Naive B cell (primary cell): ENCODE data around the gene RUFY1. TPM values are rescaled to one million over a fixed set of nuclear protein-coding genes. Genes with fewer than 3 reads are reported as not detected.
"Not testable (repeated sequence)": the region's sequence is repeated elsewhere in the genome, so short reads cannot be mapped to it uniquely, and the experiment has no call there.

ENCODE experiments used
- ATAC-seq, 2 donors: fragments of 150-1000 bp; cut with Tn5 transposase; 2 replicates each; pipeline ENCODE4 v1.10.0; 2021; ENCODE audit warnings: low read depth in 2 of 2, mild to moderate bottlenecking in 2 of 2, moderate library complexity in 2 of 2
- DNase-seq: peaks from one replicate; pipeline ENCODE4 v3.0.0; 2022
- H3K27ac Mint-ChIP-seq, 6 donors: one replicate each; pipeline ENCODE4 v1.8.0; 2020 to 2022; ENCODE audit warnings: mild to moderate bottlenecking in 6 of 6, mixed read lengths in 6 of 6, moderate library complexity in 5 of 6, inconsistent platforms in 2 of 6
- H3K27me3 Mint-ChIP-seq, 3 donors: one replicate each; pipeline ENCODE4 v1.8.0; 2021 to 2022; ENCODE audit warnings: mixed read lengths in 3 of 3, mild to moderate bottlenecking in 1 of 3
- H3K36me3 Mint-ChIP-seq, 2 donors: one replicate each; pipeline ENCODE4 v1.8.0; 2020 to 2022; ENCODE audit warnings: mixed read lengths in 2 of 2, inconsistent platforms in 1 of 2, mild to moderate bottlenecking in 1 of 2
- H3K4me1 Mint-ChIP-seq, 3 donors: one replicate each; pipeline ENCODE4 v1.8.0; 2020 to 2022; ENCODE audit warnings: mixed read lengths in 3 of 3, inconsistent platforms in 1 of 3, mild to moderate bottlenecking in 1 of 3, moderate library complexity in 1 of 3
- H3K4me3 Mint-ChIP-seq, 8 donors: one replicate each; pipeline ENCODE4 v1.8.0; 2020 to 2022; ENCODE audit warnings: mild to moderate bottlenecking in 8 of 8, mixed read lengths in 8 of 8, moderate library complexity in 8 of 8, inconsistent platforms in 2 of 8
- H3K9me3 Mint-ChIP-seq, 7 donors: one replicate each; pipeline ENCODE4 v1.8.0; 2020 to 2022; ENCODE audit warnings: mixed read lengths in 7 of 7, mild to moderate bottlenecking in 5 of 7, inconsistent platforms in 2 of 7, moderate library complexity in 1 of 7
- polyA plus RNA-seq, 6 donors: library from polyadenylated mRNA; unstranded; fragments of 300-500 nt; fragmentation: Illumina TruSeq; gene quantifications; one replicate each; pipeline ENCODE4 v1.2.3, GENCODE V29; 2021; ENCODE audit warnings: low read depth in 6 of 6

The RUFY1 gene
- polyA plus RNA-seq, 6 donors from 2014 or later: 12.9 to 63.5 (median 42.2) TPM

DNA sequence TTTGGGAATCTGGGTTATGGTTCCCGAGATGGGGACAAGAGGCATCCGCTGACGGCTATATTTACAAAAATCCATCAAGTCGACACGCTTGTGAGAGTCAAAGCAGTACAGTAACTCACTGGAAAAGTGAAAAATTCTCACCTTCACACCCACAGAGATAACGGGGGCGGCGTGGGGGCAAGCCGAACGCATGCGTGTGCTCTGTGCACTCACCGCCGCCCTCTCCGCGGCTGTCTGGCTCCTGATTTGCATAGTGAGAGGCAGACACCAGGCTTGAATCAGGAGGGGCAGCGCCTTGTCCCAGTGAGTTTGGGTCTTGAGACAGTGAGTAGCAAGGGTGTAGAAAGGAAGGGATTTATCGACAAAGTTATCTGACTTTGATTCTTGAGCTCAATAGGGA lies 32.0 kb upstream of the RUFY1 start:
- H3K36me3 Mint-ChIP-seq, H3K9me3 Mint-ChIP-seq, H3K27me3 Mint-ChIP-seq, DNase-seq, H3K4me3 Mint-ChIP-seq, H3K4me1 Mint-ChIP-seq: not testable (repeated sequence)
- peak; percentile 40 to 64 for ATAC-seq
- H3K27ac Mint-ChIP-seq: peak overlapping the region in 1 of 6 donors; percentile 78

DNA sequence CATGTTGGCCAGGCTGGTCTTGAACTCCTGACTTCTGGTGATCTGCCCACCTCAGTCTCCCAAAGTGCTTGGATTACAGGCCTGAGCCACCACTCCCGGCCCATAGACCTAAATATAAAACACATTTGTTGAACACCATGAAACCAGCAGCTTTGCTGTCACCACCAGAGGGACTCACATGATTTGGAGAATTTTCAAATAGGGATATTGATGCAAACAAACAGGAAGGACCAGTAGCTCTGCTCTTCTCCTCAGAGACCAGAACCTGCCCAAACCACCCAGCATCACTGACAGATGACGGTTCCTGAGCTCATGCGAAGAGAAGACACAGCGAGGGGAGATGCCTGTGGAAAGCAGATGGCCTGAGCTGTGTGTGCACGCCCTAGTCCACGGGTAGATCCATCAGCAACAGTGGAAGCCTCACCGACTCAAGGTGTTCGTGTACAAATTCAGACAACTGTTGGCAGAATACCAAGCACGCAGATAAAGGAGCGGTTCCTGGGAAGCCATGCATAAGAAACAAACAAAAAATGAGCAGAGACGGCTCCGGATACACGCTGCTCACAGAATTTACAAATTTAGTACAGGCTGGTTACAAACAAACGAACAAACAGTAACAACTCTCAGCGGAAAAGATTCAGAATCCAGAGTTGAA lies 30.8 kb upstream of the RUFY1 start:
- H3K9me3 Mint-ChIP-seq, H3K27me3 Mint-ChIP-seq, H3K36me3 Mint-ChIP-seq, DNase-seq, H3K4me1 Mint-ChIP-seq, H3K4me3 Mint-ChIP-seq: not testable (repeated sequence)
- ATAC-seq: peak; percentile 35 to 39
- peak overlapping the region in 3 of 6 donors; percentile 15 to 52 (median 38) for H3K27ac Mint-ChIP-seq

DNA sequence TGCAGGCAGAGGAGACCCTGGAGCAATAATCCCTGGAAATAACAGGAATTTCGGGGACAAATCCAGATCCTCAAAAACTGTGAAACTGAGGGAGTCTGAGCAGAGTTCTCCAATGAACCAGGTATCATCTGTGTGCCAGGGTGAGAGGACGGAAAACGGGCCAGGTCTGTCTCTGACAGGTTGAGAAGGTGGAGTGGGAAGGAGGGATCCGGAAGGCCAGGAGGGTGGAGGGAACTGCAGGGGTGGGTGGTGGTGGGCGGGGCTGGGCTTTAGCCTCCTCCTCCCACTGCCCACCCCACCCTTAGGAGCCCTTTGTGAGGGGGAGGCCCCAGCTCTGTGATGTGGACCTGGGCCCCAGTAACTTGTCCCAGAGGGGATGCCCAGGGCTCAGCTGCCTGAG lies 28.2 kb upstream of the RUFY1 start:
- not testable (repeated sequence) for H3K4me3 Mint-ChIP-seq, H3K4me1 Mint-ChIP-seq, H3K9me3 Mint-ChIP-seq, DNase-seq, ATAC-seq, H3K36me3 Mint-ChIP-seq, H3K27me3 Mint-ChIP-seq
- peak overlapping the region in 1 of 6 donors; percentile 78 for H3K27ac Mint-ChIP-seq

DNA sequence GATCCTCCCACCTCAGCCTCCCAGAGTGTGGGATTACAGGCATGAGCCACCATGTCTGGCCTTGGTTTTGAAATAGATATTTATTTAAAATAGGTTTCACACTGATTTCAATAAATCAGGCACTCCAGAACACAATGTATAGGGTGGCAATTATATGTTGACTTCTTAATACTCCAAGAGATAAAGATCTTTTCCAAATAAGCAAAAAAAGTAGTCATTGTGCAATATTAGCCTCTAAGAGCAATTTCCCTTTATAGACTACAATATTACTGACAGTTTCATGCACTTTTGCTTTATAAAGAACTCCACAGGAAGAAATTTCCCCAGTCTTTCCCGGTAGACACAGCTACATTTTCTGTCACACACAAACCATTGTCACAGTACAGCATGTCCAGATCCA lies 23.4 kb upstream of the RUFY1 start:
- peaks cover 0 to 1% (median 0%) of the 10 kb centered on the region in 7 donors for H3K9me3 Mint-ChIP-seq
- ATAC-seq: no peak
- no peak overlapping the region for H3K4me3 Mint-ChIP-seq
- H3K36me3 Mint-ChIP-seq: no peaks in the 10 kb centered on the region
- peaks cover 7 to 10% (median 7%) of the 10 kb centered on the region in 3 donors for H3K4me1 Mint-ChIP-seq
- no peaks in the 10 kb centered on the region for H3K27me3 Mint-ChIP-seq
- peak overlapping the region in 2 of 6 donors; percentile 15 to 66 for H3K27ac Mint-ChIP-seq
- DNase-seq: no peak

DNA sequence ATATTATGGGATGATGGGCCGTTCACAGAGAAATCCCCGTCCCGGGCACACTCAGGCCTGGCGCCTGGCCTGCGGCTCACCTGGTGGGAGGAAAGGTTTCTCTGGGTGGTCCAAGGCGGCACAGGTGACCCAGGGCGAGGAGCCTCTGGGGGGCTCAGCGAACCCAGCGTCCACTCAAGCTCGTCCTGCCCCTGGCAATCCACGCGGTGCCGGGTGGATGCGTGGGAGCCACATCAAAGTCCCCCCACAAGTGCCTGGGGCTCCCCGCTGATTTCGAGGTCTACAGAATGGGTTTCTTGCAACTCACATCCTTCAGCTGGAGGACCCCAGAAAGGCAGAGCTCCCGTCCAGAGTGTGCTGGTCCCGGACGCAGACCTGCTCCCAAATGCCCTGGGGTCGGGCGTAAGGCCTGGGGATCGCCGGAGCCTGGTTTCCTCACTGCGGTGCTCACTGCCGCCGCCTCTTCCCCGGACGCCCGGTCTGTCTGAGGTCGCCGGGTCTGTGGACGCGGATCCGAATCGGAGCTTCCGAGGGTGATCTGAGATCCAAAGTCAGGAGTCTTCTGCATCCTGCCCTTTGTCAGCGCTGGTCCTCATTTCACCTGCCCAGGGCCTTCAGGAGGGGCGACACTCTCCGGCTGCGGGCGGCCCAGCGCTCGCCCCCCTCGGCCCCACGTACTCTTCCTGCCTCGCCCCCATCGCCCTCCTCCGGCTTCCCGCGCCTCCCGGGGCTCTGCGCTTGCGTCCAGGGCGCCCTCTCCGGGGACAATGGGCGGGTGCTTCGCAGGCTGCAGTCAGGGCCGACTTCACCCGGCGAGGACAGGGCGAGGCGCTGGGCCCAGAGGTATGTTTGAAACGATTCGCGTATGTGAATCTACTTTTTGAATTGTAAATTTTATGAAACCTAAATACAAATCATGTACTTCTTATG lies 20.0 kb upstream of the RUFY1 start:
- H3K9me3 Mint-ChIP-seq: no peaks in the 10 kb centered on the region
- no peaks in the 10 kb centered on the region for H3K27me3 Mint-ChIP-seq
- ATAC-seq (peak; percentile 64 to 67), DNase-seq (peak; percentile 68)
- peak overlapping the region in 3 of 6 donors; percentile 11 to 76 (median 37) for H3K27ac Mint-ChIP-seq
- H3K4me3 Mint-ChIP-seq: peak overlapping the region; percentile 64 to 91 (median 81)
- H3K36me3 Mint-ChIP-seq: no peaks in the 10 kb centered on the region
- H3K4me1 Mint-ChIP-seq: peaks cover 20 to 35% (median 27%) of the 10 kb centered on the region in 3 donors

DNA sequence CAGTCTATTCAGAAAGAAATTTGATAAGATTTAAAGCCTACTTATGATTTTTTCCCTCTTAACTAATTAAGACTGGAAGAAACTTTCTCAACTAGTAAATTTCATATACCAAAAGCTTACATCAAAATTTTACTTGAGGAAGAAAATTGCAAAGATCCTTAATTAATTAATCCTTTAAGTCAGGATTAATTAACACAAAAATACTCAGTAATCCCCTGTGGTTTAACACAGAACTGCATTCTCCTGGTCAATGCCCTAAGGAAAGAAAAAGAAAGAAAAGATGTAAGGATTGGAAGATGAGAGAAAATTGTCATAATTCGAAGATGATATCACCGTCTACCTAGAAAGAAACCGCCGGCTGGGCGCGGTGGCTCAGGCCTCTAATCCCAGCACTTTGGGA lies 17.3 kb upstream of the RUFY1 start:
- Mint-ChIP-seq H3K27me3 (no peaks in the 10 kb centered on the region), H3K36me3 (no peaks in the 10 kb centered on the region), H3K4me3 (peak overlapping the region in 6 of 8 donors; percentile 56 to 90 (median 78)), H3K4me1 (peaks cover 22 to 37% (median 30%) of the 10 kb centered on the region in 3 donors), H3K27ac (peak overlapping the region; percentile 47 to 97 (median 92)), H3K9me3 (no peaks in the 10 kb centered on the region)
- ATAC-seq (no peak), DNase-seq (no peak)

DNA sequence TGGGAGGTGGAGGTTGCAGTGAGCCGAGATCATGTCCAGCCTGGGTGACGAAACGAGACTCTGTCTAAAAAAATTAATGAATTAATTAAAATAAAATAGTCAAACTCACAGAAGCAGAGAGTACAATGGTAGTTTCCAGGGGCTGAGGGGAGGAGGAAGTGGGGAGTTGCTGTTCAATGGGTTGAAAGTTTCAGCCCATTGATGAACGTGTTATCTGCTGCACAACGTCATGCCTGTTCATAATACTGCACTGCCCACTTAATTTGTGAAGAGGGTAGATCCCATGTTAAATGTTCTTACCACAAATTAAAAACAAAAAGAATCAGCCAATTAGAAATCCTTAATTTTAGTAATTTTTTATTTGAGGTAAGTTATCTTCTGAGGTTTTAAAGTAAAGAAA lies 16.4 kb upstream of the RUFY1 start:
- Mint-ChIP-seq H3K4me1 (peaks cover 22 to 37% (median 30%) of the 10 kb centered on the region in 3 donors), H3K4me3 (peak overlapping the region; percentile 67 to 92 (median 82)), H3K27ac (peak overlapping the region; percentile 82 to 99 (median 95)), H3K9me3 (no peaks in the 10 kb centered on the region), H3K27me3 (no peaks in the 10 kb centered on the region), H3K36me3 (no peaks in the 10 kb centered on the region)
- peak; percentile 69 for DNase-seq
- peak; percentile 83 for ATAC-seq

DNA sequence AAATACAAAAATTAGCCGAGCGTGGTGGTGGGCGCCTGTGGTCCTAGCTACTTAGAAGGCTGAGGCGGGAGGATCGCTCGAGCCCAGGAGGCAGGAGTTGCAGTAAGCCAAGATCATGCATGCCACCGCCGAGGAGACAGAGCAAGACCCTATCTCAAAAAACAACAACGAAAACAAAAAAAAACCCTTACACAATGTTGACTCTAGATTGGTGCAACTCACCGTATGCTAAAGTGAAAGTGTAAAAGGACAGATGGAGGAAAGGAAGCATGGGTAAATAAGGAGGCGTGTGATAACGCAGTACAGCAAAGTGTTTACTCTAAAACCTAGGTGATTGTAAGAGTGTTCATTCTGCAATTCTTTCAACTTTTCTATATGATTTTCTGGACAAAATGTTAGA lies 15.9 kb upstream of the RUFY1 start:
- Mint-ChIP-seq H3K9me3 (no peaks in the 10 kb centered on the region), H3K27me3 (no peaks in the 10 kb centered on the region), H3K4me1 (peaks cover 22 to 36% (median 30%) of the 10 kb centered on the region in 3 donors), H3K27ac (peak overlapping the region; percentile 69 to 99 (median 95)), H3K4me3 (peak overlapping the region; percentile 67 to 92 (median 82)), H3K36me3 (no peaks in the 10 kb centered on the region)
- ATAC-seq (peak; percentile 51 to 57), DNase-seq (no peak)

DNA sequence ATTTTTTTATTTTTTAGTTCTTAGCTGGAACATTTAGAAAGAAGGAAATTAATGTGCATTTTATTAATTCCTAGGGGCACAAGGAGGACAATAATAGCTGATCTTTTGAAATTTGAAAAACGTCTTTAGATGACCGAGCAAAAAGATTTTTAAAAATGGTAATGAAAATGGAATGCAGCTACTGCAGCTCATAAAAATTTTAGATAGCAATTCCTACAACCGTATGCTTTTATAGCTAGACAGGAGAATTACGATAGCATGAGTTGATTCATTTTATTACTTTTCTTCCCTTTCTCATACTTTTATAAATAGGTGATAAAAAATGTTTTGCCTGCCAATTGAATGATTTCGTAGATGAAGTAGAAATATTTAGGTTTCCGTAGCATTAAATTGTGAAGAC lies 13.7 kb upstream of the RUFY1 start:
- H3K27me3 Mint-ChIP-seq: no peaks in the 10 kb centered on the region
- no peaks in the 10 kb centered on the region for H3K9me3 Mint-ChIP-seq
- H3K27ac Mint-ChIP-seq: peak overlapping the region in 1 of 6 donors; percentile 5
- H3K4me1 Mint-ChIP-seq: peaks cover 15 to 29% (median 23%) of the 10 kb centered on the region in 3 donors
- no peaks in the 10 kb centered on the region for H3K36me3 Mint-ChIP-seq
- DNase-seq: no peak
- ATAC-seq: no peak
- H3K4me3 Mint-ChIP-seq: no peak overlapping the region

DNA sequence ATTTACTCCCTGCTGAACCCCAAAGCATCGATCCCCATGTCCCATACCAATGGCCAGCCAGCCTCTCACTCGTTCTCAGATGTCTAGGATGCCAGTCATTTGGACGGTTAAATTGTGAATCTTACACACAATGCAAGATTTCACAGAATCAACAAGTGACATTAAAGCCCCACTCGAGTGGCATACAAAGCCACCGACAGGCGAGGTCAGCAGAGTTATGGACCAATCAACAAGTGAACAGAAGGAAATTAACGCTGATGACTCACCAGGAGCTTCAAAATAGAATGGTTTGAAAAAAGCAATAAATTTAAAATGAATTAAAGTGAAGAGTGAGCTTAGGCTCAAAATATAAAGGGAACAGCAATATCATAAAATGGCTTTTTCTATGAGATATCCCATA lies 8.2 kb upstream of the RUFY1 start:
- peak overlapping the region in 2 of 6 donors; percentile 56 to 81 for H3K27ac Mint-ChIP-seq
- no peaks in the 10 kb centered on the region for H3K27me3 Mint-ChIP-seq
- peak overlapping the region in 1 of 8 donors; percentile 47 for H3K4me3 Mint-ChIP-seq
- H3K9me3 Mint-ChIP-seq: no peaks in the 10 kb centered on the region
- ATAC-seq: no peak
- peaks cover 11 to 43% (median 21%) of the 10 kb centered on the region in 3 donors for H3K4me1 Mint-ChIP-seq
- DNase-seq: no peak
- no peaks in the 10 kb centered on the region for H3K36me3 Mint-ChIP-seq

DNA sequence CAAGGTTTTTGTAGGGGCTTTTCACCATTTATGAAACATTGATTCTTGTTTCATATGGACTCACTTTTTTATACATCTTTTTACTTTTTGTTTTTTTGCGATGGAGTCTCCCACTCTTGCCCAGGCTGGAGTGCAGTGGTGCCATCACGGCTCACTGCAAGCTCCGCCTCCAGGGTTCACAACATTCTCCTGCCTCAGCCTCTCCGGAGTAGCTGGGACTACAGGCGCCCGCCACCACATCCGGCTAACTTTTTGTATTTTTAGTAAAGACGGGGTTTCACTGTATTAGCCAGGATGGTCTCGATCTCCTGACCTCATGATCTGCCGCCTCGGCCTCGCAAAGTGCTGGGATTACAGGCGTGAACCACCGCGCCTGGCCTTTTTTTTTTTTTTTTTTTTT lies 7.1 kb upstream of the RUFY1 start:
- H3K4me3 Mint-ChIP-seq: peak overlapping the region in 3 of 8 donors; percentile 29 to 66 (median 30)
- not testable (repeated sequence) for H3K36me3 Mint-ChIP-seq, H3K9me3 Mint-ChIP-seq, ATAC-seq, H3K27me3 Mint-ChIP-seq, DNase-seq
- peaks cover 12 to 47% (median 22%) of the 10 kb centered on the region in 3 donors for H3K4me1 Mint-ChIP-seq
- H3K27ac Mint-ChIP-seq: peak overlapping the region; percentile 56 to 99 (median 79)

DNA sequence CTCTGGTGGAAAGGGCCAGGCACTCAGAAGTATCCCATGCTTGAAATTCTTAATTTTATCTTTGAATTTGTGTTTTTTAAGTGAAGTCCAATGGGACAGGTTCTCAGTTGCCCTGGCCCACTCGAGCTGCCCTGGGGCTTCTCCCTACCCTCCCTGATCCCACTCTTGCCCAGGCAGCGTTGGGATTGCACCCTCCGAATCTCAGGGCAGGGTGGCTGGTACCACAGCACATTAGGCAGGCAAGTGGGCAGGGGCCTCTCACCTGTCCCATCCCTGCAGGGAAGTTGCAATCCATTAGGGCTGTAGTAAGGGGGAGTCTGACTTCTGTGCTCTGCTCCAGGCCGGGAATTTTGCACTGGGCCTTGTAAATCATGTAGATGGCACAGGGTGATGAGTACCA lies 2.7 kb downstream of the RUFY1 start:
- peaks cover 23 to 67% (median 25%) of the 10 kb centered on the region in 3 donors for H3K4me1 Mint-ChIP-seq
- no peaks in the 10 kb centered on the region for H3K9me3 Mint-ChIP-seq

DNA sequence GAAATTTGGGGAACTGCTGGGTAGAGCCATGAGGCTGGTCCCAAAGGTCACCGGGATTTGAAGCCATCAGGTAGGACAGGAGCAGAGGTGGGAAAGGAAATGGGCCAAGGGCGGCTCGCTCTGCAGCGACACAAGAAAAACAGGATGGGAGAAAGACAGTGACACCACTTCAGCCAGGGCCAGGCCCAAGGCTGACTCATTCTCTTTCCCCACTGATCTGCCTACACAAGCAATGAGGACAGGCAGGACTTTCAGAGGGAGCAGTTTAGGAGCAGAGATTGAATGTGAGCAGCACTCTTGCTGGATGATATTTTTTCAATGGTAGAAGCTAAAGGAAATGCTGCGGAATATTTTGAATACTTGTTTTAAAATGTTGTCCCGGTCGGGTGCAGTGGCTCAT lies 3.5 kb downstream of the RUFY1 start:
- H3K36me3 Mint-ChIP-seq: no peaks in the 10 kb centered on the region
- H3K4me3 Mint-ChIP-seq: peak overlapping the region in 3 of 8 donors; percentile 37 to 71 (median 46)
- H3K9me3 Mint-ChIP-seq: peaks cover 0 to 2% (median 0%) of the 10 kb centered on the region in 7 donors
- H3K4me1 Mint-ChIP-seq: peaks cover 27 to 69% (median 29%) of the 10 kb centered on the region in 3 donors
- no peaks in the 10 kb centered on the region for H3K27me3 Mint-ChIP-seq
- ATAC-seq (no peak), DNase-seq (no peak)
- H3K27ac Mint-ChIP-seq: peak overlapping the region in 3 of 6 donors; percentile 56 to 95 (median 74)

More for the DNA sequence above, 2.7 kb downstream of the RUFY1 start:
- peak overlapping the region; percentile 6 to 99 (median 34) for H3K4me3 Mint-ChIP-seq
- DNase-seq (no peak), ATAC-seq (no peak)
- peak overlapping the region in 2 of 6 donors; percentile 57 to 66 for H3K27ac Mint-ChIP-seq
- H3K36me3 Mint-ChIP-seq: no peaks in the 10 kb centered on the region
- no peaks in the 10 kb centered on the region for H3K27me3 Mint-ChIP-seq
